GM21576 (cell line): Measurements from ENCODE around the gene NCAPD2.
A peak's percentile ranks its signal among the peaks of the same experiment; 100 is the strongest.
"Not testable (repeated sequence)": the region's sequence is repeated elsewhere in the genome, so short reads cannot be mapped to it uniquely, and the experiment has no call there.

Experiments used
- ATAC-seq: cut with Tn5 transposase; IDR thresholded peaks from one replicate; pipeline ENCODE4 v1.9.1; 2021; ENCODE audit warnings: mild to moderate bottlenecking, moderate library complexity; ENCODE audit not compliant: unreplicated experiment

The NCAPD2 gene

DNA sequence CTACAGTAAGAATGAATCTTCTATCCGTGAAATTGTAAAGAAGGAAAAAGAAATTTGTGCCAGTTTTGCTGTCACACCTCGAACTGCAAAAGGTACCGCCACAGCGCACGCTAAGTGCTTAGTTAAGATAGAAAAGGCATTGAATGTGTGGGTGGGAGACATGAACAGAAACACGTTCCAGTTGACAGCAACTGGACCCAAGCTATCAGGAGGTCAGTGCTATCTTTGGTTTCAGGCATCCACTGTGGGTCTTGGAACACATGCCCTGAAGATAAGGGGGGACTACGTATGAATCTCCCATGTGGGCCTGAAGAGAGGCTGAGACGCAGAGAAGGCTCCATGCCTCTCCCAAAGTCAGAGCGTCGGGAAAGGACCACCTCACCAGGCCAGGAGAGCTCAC, 52.1 kb downstream of the NCAPD2 start:
- no peak for ATAC-seq

DNA sequence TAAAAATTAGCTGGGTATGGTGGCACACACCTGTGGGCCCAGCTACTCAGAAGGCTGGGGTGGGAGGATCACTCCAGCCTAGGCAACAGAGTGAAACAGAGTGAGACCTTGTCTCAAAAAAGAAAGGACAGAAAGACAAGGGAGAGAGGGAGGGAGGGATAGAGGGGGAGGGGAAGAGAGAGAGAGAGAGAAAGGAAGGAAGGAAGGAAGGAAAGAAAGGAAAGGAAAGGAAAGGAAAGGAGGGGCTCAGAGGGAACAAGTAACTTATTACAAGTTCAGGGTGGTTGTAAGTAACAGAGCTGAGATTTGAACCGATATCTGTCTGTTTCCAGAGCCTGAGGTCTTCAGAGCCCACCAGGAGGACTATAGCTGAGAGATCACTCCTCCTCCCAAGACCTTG, 53.7 kb downstream of the NCAPD2 start:
- no peak for ATAC-seq

DNA sequence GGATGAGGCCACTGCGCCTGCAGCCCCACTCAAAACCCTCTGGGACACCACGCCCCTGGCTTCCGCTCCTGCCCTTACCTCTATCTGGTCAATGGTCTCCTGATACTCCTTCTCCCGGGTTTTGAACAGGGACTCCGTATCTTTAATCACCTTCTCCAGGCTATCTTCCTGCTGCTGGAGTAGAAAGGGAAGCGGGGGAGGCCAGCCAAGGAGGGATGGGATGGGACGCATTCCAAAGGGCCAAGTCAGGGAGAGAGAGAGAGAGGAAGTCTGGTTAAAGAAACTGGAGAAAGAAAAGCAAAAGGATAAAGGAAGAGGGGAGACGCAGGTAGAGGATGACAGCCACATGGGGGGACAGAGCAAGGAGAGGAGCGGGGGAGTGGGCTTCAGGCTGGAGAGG, 54.1 kb downstream of the NCAPD2 start:
- ATAC-seq = no peak

DNA sequence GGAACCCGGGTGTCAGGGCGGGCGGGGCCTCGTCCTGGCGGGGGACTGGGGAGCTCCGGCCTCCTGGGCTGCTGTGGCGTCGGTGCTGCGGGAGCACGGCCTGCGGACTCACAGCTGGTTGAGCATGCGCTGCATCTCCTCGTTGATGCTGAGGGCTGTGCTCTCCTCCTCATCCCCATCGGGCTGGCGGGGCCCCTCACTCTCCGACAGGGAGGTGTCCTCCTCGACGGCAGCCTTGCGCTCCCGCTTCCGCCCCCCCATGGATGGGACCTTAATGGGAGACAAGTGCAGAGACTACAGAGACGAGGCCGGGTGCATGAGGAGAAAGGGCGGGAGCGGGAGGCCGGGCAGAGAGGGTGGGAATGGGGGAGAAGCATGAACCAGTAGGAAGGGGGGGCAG, 54.7 kb downstream of the NCAPD2 start:
- ATAC-seq = no peak

DNA sequence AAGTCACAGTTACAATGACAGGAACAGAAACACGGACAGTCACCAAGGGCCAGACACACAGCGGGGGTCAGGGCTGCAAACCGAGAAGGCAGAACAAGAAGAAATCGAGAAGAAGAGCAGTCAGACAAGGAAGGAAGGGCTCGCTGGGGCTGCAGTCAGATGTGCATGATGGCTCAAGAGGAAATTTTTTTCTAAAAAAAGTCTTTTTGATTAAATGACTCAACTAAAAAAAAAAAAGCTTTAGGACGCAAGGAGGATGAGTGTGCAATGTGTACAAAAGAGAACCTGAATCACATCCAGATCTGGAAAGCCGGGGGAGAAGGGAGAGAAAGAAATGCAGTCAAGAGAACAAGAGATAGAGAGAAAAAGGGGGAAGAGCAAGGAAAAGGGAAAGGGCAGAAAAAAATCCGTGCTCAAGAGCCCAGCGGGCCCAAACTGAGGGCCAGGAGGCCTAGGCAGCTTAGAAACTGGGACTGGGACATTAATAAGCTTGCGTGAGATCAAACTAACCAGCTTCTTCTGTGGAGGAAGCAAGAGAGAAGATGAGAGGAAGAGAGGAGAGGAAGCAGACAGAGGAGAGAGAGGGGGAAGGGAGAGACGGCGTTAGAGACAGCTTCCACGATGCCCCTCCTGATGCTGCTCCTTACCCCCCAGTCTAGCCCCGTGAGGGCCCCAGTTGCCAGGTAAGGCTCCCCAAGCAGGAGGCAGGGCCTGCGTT, 55.2 kb downstream of the NCAPD2 start:
- no peak for ATAC-seq

DNA sequence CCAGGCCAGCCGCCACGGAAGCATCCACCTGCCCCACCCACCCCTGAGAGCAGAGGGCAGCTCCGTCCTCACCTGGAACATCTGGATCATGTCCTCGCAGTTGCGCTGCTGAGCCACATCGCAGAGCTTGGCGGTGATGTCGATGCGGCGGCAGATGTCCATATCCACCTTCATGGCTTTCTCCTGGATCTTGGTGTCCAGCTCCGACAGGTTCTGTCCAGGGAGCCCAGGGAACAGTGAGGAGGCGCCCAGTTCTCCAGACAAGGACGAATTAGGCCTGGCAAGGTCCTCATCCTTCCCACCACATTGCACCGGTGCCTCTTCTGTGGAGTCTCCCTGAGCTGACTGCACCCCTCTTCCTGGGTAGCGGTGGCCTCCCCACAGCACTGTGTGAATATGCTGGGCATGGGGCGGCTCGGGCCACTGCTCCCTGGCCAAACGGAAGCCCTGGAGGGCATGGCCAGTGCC, 55.8 kb downstream of the NCAPD2 start:
- no peak for ATAC-seq

DNA sequence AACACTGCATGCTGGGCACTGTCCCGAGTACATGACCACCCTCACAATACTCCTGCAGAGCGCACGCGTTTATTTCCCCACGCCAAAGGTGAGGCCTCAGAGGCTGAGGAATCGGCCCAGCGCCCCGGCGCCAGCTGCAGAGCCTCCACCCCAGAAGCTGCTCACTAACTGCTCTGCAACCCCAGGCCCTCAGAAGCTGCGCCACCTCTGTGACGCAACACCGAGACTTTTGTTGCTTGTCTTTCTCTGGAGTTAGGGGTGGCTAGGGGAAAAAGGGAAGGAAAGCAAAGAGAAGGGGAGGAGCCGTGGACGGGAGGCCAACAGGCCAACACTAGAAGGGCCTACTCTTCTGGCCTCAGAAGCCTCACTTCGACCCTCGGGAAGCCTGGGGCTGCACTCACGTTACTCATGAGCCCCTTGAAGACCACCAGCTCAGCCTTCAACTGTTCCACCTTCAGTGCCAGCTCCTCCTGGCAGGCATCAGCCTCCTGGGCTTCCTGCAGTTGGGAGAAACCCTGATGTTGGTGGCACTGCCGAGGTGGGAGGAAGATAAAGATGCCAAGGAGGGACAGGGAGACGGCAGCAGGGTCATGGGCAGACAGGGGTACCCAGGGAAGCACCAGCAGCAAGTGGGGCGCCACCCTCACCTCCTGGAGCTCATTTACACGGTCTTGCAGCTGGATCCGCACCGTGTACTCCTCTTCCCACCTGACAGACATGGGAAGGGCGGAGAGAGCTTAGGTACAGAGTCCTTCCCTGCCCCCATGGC, 56.6 kb downstream of the NCAPD2 start:
- no peak for ATAC-seq

DNA sequence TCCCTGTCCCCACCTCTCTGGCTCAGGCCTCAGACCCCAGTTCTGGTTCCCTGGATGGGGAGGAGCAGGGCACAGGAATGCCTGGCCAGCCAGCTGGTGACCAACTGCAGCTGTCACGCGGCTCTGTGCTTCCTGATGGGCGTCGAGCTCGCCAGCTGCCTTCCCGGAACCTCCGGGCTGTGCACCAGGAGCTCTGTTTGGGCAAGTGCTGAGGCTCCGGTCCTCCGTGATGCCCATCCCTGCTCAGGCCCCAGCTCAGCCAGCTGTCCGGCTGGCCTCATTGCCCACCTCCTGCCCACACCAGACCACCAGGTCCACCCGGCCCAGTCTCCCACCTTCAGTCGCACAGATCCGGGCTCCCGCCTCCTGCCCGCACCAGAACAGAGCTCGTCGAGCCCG, 57.2 kb downstream of the NCAPD2 start:
- no peak for ATAC-seq

DNA sequence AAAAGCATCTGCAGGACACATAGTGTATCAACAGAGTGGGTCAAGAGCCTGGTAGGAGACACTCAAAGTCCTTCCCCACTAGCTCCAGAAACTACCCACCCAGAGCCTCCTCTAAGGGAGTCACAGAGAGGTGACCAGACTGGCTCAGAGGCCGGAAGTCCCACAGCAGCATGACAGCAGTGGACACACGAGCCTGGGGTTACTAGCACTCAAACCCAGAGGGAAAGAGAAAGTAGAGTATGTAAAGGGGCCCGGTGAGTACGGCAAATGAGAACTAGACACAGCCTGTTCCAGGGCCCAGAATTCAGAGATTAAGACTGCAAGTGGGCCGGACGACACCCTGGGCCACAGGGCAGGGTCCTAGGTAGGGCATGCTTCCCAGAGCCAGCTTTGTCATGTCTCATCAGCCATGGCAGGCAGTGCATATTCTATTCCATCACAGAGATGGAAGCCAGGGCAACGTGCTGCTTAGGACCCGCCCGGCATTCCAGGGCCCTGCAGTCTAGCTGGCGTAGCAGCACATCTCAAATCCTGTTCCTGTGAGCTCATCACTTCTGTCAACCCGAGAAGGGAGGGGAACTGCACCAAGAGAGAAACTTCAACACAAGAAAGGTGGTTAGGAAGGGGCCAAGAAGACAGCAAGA, 57.7 kb downstream of the NCAPD2 start:
- ATAC-seq = no peak

DNA sequence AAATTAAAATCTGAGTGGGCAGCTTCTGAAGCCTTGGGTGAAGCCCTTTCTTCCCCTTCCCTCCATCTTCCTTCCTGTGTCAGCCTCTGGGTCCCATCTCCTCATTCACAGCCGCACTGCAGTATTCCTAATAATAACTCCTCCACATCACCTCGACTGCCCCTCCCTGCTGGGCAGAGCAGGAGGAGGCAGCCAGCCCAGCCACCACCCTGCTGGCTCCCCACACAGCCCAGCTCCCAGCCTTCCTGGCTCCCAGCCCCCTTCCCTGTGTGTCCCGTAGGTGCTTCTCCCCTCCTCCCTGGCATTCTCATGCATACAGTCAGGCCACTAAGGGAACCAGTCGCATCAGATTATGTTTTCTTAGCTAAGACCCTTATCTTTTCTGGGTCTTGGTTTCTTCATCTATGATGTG, 58.2 kb downstream of the NCAPD2 start:
- no peak for ATAC-seq

DNA sequence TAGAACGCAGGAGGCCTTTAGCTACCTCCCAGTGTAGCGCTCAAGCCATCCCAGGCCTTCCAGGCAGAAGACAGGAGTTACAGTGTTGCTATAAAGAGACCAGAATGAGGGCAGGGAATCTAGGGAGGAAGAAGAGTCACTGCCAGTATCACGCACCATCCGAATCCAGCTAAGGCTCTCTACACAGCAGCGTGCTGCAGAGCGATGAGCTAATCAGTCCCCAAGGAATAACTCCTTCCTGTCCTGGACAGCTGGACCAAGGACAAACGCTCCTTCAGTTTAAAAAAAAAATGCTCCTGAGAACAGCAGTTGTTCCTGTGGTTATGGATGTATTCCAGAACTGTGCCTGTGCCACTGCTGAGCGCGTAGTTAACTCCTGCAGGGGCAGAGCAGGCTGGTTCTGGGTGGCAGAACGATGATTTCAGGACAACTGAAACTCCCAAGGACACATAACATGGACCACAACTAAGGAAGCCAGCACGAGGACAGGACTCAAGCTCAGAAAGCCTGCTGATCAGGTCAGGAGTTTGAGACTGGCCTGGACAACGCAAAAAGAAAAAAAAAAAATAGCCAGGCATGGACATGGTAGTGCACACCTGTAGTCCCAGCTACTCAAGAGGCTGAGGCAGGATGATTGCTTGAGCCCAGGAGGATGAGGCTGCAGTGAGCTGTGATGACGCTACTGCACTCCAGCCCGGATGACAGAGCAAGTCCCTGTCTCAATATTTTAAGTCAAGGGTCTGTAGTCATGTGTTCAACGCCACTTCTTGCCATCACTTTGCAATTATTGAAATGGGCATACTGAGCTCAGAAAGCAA, 59.4 kb downstream of the NCAPD2 start:
- ATAC-seq = no peak

DNA sequence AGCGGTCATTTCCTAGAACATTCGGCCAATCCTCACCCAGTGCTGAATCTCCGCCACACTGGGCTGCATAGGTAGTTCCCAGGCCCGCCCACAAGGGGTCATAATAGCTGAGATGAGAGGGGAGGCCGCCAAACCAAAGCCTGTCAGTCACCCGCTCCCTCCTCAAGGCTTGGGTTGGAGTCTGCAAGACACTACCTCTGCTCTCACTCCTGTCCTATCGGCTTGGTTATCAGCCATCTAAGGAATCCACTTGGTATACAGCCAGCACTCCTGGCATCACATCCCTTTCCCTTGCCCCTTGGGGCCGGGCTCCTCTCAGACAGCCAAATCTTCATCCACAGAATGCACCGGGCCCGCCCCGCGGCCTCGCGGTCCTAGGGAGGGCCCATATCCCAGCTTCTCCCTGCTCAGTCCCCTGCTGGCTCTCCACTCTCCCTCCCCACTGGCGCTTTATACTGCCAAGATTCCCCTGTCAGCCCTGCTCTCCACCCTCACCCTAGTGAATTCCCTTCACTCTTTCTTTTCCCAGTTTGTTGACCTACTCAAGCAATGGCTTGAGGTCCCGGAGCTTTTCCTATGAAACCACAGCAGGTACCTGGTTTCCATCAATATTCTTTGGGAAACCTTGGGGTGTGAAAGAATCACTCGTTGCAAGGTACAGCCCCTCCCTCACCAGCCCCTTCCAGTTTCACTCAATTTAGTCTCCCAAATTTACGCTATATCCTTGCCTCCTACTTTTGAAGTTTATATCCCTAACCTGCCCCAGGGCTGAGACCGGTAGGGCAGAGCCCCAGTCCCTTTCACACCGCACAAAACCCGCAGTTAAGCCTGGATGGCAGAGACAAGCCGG, 60.5 kb downstream of the NCAPD2 start:
- ATAC-seq = peak; percentile 49

DNA sequence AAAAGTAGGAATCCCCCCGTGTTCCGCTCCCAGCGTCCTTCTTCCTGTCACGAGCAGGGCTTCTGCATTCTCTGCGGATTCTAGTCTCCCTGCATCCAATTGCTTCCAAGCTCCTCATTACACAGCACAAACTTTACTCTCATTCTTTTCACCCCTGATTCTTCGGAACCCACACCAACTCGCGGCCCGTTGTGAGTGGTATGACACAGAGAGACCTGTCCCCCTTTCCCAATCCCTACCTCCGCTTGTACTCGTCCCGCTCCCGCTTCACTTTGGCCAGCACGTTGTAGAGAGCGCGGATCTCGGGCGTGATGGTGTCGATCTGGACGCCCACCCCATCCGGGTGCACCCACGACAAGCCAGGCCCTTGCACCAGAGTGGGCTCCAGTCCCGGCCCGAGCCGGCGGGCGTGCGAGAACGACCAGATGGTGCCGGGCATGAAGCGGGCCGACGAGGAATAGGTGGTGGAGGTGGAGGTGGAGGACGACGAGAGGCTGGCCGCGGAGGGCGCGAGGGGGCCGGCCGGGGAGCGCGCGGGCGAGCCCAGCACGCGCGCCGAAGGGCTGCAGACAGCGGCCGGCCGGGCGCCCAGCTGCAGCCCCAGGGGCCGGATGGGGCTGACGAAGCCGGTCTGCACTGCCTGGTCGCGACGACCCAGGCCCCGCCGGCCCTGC, 61.3 kb downstream of the NCAPD2 start:
- no peak for ATAC-seq

DNA sequence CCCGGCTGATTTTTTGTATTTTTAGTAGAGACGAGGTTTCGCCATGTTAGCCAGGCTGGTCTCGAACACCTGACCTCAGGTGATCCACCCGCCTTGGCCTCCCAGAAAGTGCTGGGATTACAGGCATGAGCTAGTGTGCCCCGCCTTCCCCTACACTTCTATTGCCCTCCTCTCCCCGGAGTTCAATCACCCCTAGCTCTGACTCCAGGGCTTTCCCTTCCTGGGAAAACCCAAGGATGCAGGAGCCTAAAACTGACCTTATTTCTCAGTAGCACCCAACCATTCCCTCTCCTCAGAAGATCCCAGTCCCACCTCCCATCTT, 62.6 kb downstream of the NCAPD2 start:
- not testable (repeated sequence) for ATAC-seq

DNA sequence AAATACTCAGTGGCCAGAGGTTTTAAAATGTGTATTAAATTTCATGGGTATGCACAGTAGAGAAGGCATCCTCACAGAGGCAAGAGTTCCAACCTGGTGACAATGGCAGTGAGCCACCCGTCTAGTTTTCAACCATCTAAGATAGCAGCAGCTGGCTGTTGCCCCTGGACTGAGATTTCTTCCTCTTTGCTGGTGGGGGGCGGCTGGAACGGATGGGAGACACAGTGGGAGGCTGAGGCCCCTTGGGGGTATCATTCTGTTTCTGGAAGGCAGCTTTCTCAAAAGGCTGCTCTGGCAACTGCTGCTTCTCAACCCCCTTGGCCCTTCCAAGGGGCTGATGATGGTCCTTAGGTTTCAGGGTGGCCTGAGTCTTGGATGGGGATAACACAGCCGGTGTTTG, 63.0 kb downstream of the NCAPD2 start:
- ATAC-seq = no peak

DNA sequence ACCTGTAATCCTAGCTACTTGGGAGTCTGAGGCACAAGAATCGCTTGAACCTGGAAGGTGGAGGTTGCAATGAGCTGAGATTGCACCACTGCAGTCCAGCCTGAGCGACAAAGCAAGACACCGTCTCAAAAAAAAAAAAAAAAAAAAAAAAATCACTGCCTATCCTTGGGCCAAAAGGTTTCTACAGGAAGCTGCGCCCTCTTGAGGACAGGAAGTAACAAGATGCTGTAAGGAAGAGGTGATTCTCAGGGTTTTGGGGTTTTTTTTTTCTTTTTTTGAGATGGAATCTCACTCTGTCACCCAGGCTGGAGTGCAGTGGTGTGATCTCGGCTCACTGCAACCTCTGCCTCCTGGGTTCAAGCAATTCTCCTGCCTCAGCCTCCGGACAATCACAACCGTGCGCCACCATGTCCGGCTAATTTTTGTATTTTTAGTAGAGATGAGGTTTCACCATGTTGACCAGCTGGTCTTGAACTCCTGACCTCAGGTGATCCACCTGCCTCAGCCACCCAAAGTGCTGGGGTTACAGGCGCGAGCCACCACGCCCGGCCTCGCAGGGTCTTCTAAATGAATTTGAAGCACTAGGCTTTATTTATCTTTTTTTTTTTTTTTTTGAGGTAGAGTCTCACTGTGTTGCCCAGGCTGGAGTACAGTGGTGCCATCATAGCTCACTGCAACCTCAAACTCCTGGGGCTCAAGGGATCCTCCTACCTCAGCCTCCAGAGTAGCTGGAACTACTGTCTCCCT, 64.3 kb downstream of the NCAPD2 start:
- not testable (repeated sequence) for ATAC-seq

DNA sequence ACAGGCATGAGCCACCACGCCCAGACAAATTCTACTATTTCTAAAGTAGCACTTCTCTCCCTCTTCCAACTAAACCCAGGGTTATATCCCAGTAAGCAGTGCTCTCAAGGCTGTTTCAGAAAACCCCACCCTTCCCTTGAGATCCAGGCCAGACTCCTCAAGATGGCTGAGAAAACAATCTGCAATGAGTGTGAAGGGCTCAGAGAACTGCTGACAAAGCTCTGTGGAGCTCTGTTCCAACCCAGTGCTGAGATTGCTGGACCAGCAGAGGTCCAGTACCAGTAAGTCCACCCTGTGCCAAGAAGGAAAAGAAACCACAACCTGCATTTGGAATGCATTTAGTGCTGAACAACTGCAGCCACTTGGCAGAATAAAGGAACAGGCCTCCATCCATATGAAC, 65.6 kb downstream of the NCAPD2 start:
- ATAC-seq = no peak

DNA sequence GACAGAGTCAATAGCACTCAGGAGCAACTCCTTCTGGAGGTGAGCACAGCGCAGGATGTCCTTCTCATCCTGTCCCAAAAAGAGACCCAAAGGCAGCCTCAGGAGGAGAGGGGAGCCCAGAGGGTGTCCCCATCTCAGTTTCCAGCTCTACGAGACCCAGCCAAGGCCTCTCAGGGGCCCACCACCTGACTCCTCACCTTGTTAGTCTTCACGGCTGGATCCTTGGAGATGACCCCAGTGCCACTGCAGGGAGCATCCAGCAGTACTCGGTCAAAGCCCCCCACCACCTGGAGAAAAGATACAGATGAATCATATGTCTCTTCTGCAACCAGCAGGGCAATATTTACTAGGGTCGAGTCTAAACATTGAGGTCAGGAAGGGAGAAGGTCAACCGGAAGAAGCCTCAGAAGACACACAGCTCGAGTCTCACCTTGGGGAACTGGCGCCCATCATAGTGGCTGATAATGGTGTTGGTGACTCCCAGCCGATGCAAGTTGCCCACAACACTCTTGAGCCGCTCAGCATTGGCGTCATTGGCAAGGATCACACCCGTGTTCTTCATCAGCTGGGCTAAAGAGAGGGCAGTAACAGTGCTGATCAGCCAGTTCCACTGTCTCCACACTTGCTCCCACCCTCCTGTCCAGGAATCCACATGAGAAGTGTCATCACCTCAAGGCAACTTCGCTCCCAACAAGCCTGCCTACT, 66.8 kb downstream of the NCAPD2 start:
- ATAC-seq = no peak
